Upper lobe of left lung (tissue), 6 donors: Measurements from ENCODE around the gene LRRN2. TPM values are rescaled to one million over a fixed set of nuclear protein-coding genes. Genes with fewer than 3 reads are reported as not detected.

Experiments used
- ATAC-seq, 2 donors: fragments of 200-7000 bp; cut with Tn5 transposase; one replicate each; pipeline ENCODE4 v1.9.1; 2022; ENCODE audit warnings: mild to moderate bottlenecking in 2 of 2, moderate library complexity in 2 of 2; ENCODE audit not compliant: low FRiP score in 2 of 2
- DNase-seq, 2 donors: peaks; one replicate each; pipeline ENCODE4 v3.0.0-alpha.2; 2019 to 2020
- H3K27ac ChIP-seq, 4 donors: fragments of 200-600 bp; sonication (generic); one replicate each; pipeline ENCODE4 v1.5.1; 2016 to 2019
- H3K27me3 ChIP-seq, 4 donors: fragments of 200-600 bp; sonication (generic); one replicate each; pipeline ENCODE4 v1.5.1; 2017 to 2019
- H3K36me3 ChIP-seq, 4 donors: fragments of 200-600 bp; sonication (generic); one replicate each; pipeline ENCODE4 v1.5.1; 2016 to 2019
- H3K4me1 ChIP-seq, 4 donors: fragments of 200-600 bp; sonication (generic); one replicate each; pipeline ENCODE4 v1.5.1; 2018 to 2019
- H3K4me3 ChIP-seq, 4 donors: fragments of 200-600 bp; sonication (generic); one replicate each; pipeline ENCODE4 v1.5.1; 2017 to 2019; ENCODE audit warnings: mild to moderate bottlenecking in 2 of 4, moderate library complexity in 1 of 4
- H3K9me3 ChIP-seq, 4 donors: fragments of 200-600 bp; sonication (generic); one replicate each; pipeline ENCODE4 v1.5.1; 2018 to 2019
- EP300 ChIP-seq, 4 donors: sonication (generic); formaldehyde crosslinking; IDR thresholded peaks; one replicate each; pipeline ENCODE4 v1.5.1; 2017; ENCODE audit warnings: antibody characterized with exemption in 4 of 4, control low read depth in 2 of 4
- POLR2A ChIP-seq, 4 donors: fragments of 450-650 bp; IDR thresholded peaks; one replicate each; pipeline ENCODE4 v1.5.1; 2016 to 2017; ENCODE audit warnings: antibody characterized with exemption in 4 of 4, mild to moderate bottlenecking in 2 of 4
- POLR2AphosphoS5 ChIP-seq, 2 donors: sonication (generic); formaldehyde crosslinking; IDR thresholded peaks; one replicate each; pipeline ENCODE4 v1.5.1; 2017; ENCODE audit warnings: antibody characterized with exemption in 2 of 2
- WGBS, 2 donors: methylation state at CpG; one replicate each; pipeline ENCODE4 v1.1.5; 2017 to 2018; 5-methylcytosine and 5-hydroxymethylcytosine counted together
- total RNA-seq, 6 donors: library from RNA; depleted of rRNA in 4 of 6; stranded (reverse); fragments of >200 nt in 4 of 6; gene quantifications; one replicate each; pipeline versions ENCODE4 v1.1.0 to v1.2.1, GENCODE V29; 2016 to 2021
- TF ChIP-seq, protein P1 (sequence below), 6 experiments: fragments of 450-650 bp in 4 of 6; fragments of 200-600 bp in 2 of 6; sonication (generic) in 2 of 6; IDR thresholded peaks; one replicate each; pipeline ENCODE4 v1.5.1; 2016 to 2019; ENCODE audit warnings: antibody characterized with exemption in 6 of 6
- donor health status: DM: no; HTN: no; CAD: no; lungs with moderate emphysema.
- donor health status: DM: no; HTN: yes; CAD: no; lungs with severe emphysema.

The LRRN2 gene
- total RNA-seq, 6 donors from 2014 or later = 0.61 to 4.2 (median 2.6) TPM; not detected in 1

DNA sequence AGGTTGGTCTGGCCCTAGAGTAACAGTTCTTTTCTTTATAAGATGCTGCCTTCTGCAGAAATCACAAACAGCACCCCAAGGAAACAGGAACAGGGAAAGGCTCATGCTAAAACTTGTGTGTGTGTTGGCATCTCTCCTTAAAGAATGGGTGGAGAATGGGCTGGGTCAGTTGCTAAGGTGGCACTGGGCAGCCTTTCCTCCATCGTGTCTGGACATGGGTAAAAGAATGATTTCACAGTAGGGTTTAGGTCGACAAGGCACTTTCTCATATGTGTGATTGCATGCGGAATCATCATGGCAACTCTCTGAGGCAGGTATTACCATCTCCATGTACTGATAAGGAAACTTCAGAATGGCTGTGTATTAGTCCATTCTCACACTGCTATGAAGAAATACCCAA lies 40.3 kb downstream of the LRRN2 start:
- Histone ChIP-seq H3K9me3 (no peaks in the 10 kb centered on the region), H3K27me3 (no peaks in the 10 kb centered on the region), H3K4me3 (no peak overlapping the region), H3K36me3 (no peaks in the 10 kb centered on the region), H3K4me1 (no peaks in the 10 kb centered on the region), H3K27ac (no peak overlapping the region)
- ATAC-seq (no peak), DNase-seq (no peak)
- TF ChIP-seq POLR2AphosphoS5 (IDR thresholded peaks at IDR 0.05) = no peak
- TF ChIP-seq, protein P1, sequence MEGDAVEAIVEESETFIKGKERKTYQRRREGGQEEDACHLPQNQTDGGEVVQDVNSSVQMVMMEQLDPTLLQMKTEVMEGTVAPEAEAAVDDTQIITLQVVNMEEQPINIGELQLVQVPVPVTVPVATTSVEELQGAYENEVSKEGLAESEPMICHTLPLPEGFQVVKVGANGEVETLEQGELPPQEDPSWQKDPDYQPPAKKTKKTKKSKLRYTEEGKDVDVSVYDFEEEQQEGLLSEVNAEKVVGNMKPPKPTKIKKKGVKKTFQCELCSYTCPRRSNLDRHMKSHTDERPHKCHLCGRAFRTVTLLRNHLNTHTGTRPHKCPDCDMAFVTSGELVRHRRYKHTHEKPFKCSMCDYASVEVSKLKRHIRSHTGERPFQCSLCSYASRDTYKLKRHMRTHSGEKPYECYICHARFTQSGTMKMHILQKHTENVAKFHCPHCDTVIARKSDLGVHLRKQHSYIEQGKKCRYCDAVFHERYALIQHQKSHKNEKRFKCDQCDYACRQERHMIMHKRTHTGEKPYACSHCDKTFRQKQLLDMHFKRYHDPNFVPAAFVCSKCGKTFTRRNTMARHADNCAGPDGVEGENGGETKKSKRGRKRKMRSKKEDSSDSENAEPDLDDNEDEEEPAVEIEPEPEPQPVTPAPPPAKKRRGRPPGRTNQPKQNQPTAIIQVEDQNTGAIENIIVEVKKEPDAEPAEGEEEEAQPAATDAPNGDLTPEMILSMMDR (IDR thresholded peaks at IDR 0.05) = no peak
- no peak for TF ChIP-seq POLR2A (IDR thresholded peaks at IDR 0.05)
- TF ChIP-seq EP300 (IDR thresholded peaks at IDR 0.05) = no peak
- 78 to 83% methylated on average over 3 of the region's 3 CpGs for WGBS, 2 donors

DNA sequence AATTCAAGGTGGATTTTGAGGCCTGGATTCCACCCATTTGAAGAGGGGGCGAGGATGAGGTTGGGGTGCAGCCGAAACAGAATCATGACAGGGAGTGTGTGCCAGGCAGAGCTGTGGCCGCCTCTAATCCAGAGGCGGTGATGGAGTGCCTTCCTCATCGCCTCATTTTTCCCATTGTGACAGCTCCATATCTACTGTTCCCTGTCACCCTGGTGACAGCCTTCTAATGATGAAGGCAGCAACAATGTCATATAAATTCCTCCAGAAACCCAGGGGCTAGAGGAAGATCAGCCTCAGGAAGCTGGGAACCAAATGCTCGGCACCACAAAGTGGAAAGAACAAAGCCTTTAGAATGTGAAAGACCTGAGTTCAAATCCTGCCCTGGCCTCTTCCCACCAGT lies 42.0 kb downstream of the LRRN2 start:
- Histone ChIP-seq H3K36me3 (no peaks in the 10 kb centered on the region), H3K4me1 (no peaks in the 10 kb centered on the region), H3K27me3 (no peaks in the 10 kb centered on the region), H3K27ac (no peak overlapping the region), H3K4me3 (no peak overlapping the region), H3K9me3 (no peaks in the 10 kb centered on the region)
- ATAC-seq = no peak
- DNase-seq = no peak
- TF ChIP-seq, protein P1 (IDR thresholded peaks at IDR 0.05) = no peak
- TF ChIP-seq EP300 (IDR thresholded peaks at IDR 0.05) (no peak), POLR2AphosphoS5 (IDR thresholded peaks at IDR 0.05) (no peak), POLR2A (IDR thresholded peaks at IDR 0.05) (no peak)
- WGBS, 2 donors = 87 to 93% methylated on average over 6 of the region's 6 CpGs

DNA sequence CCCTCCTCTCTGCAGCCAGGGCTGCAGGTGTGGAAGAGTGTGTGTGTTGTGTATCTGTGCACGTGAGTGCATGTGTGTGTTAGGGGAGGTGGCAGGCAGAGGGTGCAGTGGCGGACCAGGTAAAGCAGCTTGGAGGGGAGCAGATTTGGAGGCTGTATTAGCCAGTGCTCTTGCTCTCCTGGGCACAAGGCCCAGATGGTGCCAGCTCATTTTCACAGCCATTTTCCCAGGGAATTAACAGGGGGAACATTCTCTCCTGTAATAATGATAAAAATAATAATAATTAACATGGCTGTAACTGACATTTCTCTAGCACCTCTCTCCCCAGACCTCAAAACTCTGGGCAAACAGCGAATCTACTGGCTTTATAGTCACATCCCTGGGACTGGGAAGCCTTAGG lies 43.6 kb downstream of the LRRN2 start:
- DNase-seq = no peak
- 87 to 89% methylated on average over 3 of the region's 3 CpGs for WGBS, 2 donors
- H3K36me3 ChIP-seq = no peaks in the 10 kb centered on the region
- TF ChIP-seq EP300 (IDR thresholded peaks at IDR 0.05) (no peak), POLR2AphosphoS5 (IDR thresholded peaks at IDR 0.05) (no peak), POLR2A (IDR thresholded peaks at IDR 0.05) (no peak)
- TF ChIP-seq, protein P1 (IDR thresholded peaks at IDR 0.05) = no peak
- no peaks in the 10 kb centered on the region for H3K4me1 ChIP-seq
- no peaks in the 10 kb centered on the region for H3K9me3 ChIP-seq
- no peak overlapping the region for H3K27ac ChIP-seq
- ATAC-seq = no peak
- no peak overlapping the region for H3K4me3 ChIP-seq
- no peaks in the 10 kb centered on the region for H3K27me3 ChIP-seq

DNA sequence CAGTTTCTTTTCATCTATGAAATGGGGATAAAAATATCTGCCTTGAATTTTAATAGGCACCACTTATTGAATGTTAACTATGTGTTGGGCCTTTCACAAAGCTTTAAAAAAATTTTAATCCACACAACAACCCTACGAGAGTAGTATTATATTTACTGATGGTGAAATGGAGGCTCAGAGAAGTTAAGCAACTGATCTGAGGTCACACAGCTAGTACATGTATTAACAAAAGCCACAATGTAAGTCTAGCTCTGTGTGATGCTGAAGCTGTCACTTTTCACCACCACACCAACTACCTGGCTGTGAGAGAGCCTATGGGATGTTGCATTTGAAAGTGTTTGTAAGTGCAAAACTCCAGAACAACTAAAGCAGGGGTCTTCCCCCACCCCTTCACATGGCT lies 44.1 kb downstream of the LRRN2 start:
- no peak overlapping the region for H3K27ac ChIP-seq
- no peaks in the 10 kb centered on the region for H3K4me1 ChIP-seq
- no peaks in the 10 kb centered on the region for H3K9me3 ChIP-seq
- H3K36me3 ChIP-seq = no peaks in the 10 kb centered on the region
- ATAC-seq (no peak), DNase-seq (no peak)
- H3K4me3 ChIP-seq = no peak overlapping the region
- no peak for TF ChIP-seq POLR2A (IDR thresholded peaks at IDR 0.05)
- TF ChIP-seq EP300 (IDR thresholded peaks at IDR 0.05) = no peak
- no peak for TF ChIP-seq POLR2AphosphoS5 (IDR thresholded peaks at IDR 0.05)
- TF ChIP-seq, protein P1 (IDR thresholded peaks at IDR 0.05) = no peak
- no peaks in the 10 kb centered on the region for H3K27me3 ChIP-seq
- whole genome bisulfite sequencing, 2 donors = 87 to 92% methylated on average over 1 of the region's 1 CpG

DNA sequence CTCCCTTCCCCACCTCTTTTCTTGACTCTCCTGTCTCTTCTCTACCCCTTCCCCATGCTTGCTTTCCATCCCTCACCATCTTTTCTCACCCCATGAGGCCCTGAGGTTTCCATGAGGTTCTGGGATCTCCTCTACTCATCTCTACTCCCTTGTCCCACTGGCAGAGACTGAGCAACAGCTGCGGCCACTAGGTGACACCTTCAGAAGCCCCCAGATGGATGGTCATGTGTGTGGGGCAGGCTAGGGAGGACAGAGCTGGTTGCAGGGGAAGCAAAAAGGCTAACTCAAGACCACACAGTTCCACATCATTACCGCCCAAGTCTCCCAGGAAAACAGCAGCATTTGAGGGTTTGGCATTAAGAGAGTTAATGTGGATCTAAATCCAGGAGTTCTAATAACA lies 45.0 kb downstream of the LRRN2 start:
- WGBS, 2 donors = 84% methylated on average over 2 of the region's 2 CpGs
- H3K9me3 ChIP-seq = no peaks in the 10 kb centered on the region
- no peaks in the 10 kb centered on the region for H3K36me3 ChIP-seq
- ATAC-seq = no peak
- no peak overlapping the region for H3K4me3 ChIP-seq
- no peak for TF ChIP-seq POLR2AphosphoS5 (IDR thresholded peaks at IDR 0.05)
- TF ChIP-seq, protein P1 (IDR thresholded peaks at IDR 0.05) = no peak
- TF ChIP-seq POLR2A (IDR thresholded peaks at IDR 0.05) = no peak
- TF ChIP-seq EP300 (IDR thresholded peaks at IDR 0.05) = no peak
- H3K4me1 ChIP-seq = no peaks in the 10 kb centered on the region
- no peaks in the 10 kb centered on the region for H3K27me3 ChIP-seq
- no peak for DNase-seq
- no peak overlapping the region for H3K27ac ChIP-seq
